Activated naive CD8-positive, alpha-beta T cell treated with anti-CD3 and anti-CD28 coated beads, Interleukin-2, amount 50 U/mL, for 16 hours (primary cell): ENCODE results near the gene DDX19B.
"Not testable (repeated sequence)": the region's sequence is repeated elsewhere in the genome, so short reads cannot be mapped to it uniquely, and the experiment has no call there.

ENCODE experiments used
- DNase-seq: peaks from one replicate; pipeline ENCODE4 v3.0.0-alpha.2; 2020; ENCODE audit warnings: low read depth, low spot score

DDX19B gene

DNA sequence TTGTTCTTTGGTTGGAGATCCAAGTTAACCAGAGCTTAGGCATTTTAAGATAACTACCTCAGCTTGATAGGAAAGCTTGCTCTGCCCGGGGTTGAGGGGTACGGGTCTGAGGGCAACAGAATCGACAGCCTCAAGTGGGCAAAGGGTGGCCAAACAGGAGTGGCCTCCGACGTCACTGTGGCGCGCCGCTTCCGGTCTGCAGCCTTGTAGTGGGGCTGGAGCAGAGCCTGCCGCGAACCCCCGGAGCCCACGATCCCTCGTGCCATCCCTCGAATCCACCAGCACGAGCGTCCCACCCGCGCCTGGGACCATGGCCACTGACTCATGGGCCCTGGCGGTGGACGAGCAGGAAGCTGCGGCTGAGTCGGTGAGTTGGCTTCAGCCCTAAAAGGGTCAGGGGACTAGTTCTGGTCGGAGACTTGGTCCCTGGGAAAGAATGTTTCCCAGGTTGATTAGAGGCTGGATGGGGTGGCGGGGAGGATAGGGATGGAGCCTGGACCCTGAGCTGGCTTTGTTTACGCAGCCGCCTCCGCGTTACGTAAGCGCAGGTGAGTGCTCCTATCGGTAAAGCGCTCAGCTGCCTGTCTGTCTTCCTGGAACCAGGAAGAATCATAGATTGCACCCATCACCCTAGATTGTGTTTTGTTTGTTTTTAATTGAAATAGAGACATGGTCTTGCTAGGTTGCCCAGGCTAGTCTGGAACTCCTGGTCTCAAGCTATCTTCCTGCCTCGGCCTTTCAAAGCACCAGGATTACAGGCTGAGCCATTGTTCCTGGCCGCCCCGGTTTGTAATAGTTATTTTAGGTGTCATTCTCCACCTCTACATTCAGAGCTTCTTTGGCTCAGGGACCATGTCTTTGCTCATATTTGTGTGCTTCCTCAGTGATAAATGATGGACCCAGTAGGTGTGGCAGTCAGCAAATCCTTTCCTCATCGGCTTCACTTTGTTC lies at the start of gene DDX19B:
Gene DDX19B, plus strand, starts transcription at position 199 of the 951 bp plus-strand sequence. Its CDS starts 112 bp downstream, at position 311.
- DNase-seq, result no peak

DNA sequence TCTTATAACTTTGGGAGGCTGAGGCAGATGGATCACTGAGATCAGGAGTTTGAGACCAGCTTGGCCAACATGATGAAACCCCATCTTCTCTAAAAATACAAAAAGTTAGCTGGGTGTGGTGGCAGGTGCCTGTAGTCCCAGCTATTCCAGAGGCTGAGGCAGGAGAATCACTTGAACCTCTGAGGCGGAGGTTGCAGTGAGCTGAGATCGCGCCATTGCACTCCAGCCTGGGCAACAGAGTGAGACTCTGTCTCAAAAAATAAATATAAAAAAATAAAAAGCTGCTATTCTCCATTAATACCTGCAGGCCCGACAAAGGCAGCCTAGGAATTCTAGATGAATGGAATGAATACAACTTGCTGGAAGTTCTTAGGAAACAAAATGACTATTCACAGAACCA lies 49.3 kb upstream of the DDX19B start:
- not testable (repeated sequence) for DNase-seq

DNA sequence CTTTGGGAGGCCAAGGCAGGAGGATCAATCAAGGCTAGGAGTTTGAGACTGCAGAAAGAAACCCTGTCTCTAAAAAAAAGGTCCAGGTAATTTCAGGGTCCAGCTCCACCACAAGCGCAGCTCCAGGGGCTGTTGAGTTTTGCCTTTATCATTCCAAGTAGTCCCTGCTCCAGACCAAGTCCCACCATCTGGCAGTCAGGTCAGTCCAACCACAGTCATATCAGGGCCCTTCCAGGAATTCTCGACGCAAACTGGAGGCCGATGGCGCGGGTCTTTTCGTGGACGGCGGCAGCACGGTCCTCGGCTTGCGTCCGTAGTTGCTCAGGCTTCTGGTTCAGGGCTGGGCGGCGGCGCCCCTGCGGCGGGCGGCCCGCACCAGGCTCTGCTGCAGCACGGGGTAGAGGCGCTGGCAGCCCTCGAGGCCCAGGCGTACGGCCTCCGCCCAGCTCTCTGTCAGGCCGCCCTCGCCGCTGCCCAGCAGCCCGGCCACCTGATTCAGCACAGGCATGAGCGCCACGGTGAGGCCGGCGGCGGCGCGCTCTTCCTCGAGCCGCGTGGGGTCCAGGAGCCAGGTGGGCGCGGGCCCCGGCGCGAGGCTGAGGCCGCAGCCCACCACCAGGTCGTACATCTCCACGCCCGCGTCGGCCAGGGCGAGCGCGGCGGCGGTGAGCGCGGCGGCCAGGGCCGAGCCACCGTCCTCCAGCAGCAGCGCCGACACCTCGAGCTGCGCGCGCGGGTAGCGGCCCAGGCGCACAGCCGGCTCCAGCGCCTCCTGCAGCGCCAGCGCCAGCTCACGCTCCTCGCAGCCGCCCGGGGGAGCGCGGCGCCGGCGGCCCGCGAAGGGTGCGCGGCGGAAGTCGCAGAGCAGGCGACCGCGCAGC lies 48.0 kb upstream of the DDX19B start:
- DNase-seq, result no peak

DNA sequence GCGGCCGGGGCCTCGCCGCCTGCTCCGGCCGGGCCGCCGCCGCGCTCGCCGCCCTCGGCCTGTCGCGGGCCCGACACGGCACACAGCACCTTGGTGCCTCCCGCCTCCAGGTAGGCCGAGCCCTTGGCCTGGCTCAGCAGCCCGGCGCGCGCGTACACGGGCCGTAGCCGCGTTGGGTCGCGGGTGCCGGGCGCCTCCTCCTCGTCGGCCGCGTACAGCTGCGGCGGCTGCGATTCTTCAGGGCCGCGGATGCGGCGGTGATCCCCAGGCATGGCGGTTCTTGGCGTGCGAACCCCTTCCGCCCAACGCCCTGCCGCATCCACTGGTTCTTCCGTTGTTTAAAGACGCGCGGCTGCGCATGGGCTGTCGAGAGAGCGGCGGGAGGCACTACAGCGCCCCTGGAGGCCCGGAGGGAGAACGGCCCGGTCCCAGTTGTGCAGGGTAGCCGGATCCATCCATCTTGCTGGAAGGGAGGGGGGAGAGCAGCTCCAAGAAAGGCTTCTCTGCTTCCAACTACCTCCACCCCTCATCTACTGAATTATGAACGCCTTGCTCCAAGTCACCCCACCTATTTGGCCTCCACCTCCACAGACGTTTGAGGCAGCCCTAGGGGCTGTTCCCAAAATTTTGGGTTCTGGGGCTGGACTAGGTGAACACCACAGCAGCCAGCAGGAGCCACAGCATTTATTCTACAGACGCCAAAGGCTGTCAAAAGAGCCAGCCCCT lies 47.2 kb upstream of the DDX19B start, which contains the start of gene EXOSC6:
Gene EXOSC6, minus strand, starts transcription at position 312 of the 726 bp plus-strand sequence. Its CDS starts 40 bp downstream, at position 272.
- DNase-seq, result peak; percentile 77

DNA sequence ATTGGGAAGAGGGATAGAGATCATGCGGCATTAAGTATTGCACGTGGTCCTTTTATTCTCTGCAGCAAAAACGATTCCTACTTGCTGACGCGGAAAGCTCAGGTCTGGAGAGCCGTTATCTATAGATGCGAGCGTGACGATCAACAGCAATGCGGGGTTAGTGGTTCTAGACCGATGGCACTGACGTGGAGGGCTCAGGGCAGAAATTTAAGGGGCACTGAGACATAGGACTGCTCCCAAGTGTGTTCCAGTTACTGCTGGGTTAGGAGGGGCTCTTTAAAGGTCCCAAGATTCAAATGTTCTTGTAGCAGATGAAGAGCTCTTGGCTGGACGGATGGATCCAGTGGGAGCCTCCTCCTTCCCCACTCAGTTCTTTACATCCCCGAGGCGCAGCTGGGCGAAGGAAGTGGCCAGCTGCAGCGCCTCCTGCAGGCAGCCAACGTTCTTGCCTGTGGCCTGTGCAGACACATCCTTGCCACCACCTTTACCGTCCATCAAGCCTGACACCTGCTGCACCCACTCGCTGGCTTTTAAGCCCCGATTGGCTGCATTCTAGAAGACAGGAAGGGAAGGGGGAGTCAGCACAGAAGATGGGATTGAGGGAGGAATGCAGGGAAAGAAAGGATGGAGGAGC lies 46.5 kb upstream of the DDX19B start:
- no peak for DNase-seq

DNA sequence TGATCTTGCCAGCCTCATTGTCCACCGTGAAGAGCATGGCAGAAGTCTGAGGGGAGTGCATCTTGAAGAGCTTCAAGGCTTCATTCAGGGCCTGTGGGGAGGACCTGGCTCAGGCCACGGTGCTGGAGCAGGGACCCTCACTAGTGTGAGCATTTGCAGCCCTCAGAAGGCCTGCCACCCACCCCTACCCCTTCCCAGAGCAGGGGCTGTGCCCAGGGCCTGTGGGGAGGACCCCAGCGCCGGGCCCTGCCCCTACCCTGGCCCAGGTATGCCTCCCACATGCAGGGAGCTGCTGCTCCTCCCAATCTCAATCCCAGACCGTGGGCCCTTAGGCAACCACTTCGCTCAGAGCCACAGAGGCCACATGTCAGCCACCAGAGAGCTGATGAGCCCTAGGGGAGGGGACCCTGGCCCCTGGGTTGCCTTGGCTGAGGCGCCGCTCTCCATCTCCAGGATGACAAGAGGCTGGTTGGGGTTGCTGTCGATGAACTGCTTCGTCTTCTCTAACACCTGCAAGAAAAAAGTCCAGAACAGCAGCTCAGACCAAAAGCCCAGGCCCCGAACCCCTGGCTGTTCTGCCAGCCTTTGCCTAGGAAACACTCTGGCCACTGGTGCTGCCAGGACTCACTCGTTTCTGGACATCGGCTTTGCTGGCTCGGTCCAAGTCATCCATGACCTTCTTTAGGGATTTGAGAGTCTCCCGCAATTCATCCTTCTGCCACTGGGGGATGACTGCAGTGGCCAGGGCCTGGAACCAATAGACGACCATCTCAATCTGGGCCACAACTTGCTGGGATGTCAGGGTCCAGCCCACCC lies 45.5 kb upstream of the DDX19B start:
- no peak for DNase-seq

DNA sequence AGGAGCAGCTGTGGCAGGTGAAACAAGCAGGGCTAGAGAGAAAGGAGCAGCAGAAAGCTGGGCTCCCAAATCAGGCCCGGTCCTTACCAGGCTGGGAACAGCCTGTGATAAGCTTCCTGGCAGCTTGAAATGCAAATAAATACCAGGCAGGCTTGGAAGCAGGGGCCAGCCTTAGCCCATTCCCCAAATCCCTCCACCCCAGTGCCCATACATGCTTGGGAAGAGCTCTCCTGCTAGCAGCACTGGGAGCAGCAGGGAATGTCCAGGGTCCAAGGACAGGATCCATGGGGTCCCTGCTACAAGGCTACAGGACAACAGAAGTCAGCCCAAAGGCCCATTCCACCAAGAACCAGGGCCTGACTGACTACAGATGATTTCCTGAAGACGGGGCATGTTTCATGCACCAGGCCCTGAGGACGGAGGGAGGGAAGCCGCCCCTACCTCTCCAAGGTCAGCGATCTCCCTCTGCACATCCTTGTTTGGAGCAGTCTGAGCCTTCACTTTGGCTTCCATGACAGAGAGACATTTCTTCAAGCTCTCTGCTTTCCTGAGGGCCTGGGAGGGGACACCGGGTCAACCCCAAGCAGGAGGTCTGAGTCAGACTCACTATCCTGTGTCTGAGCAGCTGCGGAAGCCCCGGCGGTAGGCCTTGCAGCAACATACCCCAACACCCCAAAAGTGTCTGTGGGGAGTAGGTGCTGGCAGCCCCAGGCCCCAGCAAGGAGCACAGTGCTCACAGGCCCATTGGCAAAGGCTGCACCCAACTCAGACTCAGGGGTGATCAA lies 44.6 kb upstream of the DDX19B start:
- no peak for DNase-seq

DNA sequence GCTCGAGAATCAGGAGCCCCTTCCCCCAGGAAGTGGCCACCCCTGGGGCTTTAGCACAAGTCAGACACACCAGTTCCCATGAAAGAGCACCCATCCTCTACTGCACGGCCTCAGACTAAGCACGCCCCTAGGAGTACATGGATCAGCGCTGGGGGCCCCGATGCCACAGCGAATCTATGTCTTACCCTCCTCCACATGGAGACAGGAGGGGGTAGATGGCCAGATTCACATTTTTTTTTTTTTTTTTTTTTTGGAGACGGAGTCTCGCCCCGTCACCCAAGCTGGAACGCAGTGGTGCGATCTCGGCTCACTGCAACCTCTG lies 44.1 kb upstream of the DDX19B start:
- no peak for DNase-seq

DNA sequence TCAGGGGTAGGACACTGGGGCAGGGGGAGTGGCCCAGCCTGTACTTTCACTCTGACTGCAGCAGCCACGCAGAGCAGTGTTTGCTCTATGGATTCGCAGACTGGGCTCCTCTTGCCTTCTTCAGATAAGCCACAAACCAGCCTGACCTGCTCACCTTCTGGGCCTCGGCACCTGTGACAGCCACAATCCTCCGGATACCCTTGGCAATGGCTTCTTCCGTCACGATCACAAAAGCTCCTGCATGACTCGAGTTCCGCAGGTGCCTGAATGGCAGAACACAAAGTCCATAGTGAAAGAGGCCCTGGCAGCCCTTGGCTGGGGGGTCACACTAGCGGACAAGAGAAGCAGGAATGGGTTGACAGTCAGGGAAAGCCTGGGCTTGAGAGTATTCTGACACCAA lies 43.4 kb upstream of the DDX19B start:
- no peak for DNase-seq

DNA sequence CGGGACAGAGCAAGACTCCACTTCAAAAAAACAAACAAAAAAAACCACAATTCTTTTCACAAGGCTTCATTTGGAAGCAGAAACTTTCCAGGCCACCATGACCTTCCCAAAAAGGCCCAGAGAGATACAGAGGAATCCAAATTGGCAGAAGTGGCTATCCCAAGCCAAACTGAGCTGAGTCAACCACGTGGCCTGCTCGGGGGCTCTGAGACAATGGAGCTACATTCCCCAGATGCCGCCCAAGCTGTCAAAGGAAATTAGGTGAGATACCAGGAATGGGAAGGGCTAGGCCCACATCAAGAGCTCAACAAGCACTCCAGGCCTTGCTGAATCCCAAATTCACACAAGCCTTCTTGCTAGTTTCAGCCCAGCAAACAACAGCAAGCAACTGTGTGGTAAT lies 41.6 kb upstream of the DDX19B start:
- DNase-seq, result no peak

DNA sequence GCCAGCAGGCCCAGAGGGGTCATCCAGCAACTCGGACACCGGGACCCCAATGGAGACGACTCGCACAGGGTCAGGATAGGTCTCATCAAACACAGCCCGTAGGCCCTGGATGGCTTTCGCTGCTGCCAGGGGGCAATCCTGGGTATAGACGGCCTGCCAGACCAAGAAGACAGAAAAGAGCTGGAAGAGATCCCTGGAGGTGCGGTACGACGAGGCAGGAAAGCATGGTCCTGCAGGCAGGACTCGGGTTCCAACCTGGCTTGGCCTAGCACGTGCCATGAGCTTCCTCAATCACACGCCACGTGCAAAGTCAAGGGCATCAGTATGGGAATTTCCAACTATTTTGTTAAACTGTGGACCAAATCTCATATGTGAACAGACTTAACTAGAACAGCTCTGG lies 40.9 kb upstream of the DDX19B start:
- DNase-seq, result no peak

DNA sequence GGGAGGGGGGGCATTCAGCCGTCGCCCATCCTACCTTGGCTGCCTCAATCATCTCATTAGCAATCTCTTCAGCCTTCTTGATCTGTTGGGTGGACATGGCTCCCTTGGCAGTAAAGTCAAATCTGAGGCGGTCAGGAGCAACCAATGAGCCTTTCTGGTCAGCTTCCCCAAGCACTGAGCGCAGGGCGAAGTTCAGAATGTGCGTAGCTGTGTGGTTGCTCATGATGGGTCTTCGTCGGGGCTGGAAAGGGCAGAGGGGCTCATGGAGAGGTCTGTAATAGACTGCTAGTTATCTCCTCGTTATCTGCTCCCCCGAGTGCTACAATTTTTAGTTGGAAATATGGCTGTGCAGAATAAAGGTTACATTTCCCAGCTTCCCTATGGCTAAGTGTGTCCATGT lies 40.0 kb upstream of the DDX19B start:
- DNase-seq, result no peak

DNA sequence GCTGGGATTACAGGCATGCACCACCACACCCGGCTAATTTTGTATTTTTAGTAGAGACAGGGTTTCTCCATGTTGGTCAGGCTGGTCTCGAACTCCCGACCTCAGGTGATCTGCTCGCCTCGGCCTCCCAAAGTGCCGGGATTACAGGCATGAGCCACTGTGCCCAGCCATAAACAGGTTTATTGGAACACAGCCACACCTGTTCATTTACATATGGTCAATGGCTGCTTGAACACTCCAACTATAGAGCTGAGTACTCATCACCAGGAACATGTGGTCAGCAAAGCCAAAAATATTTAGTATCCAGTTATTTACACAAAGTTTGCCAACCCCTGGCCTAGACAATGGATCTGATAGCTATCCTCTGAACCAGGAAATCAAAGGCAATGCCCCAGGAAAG lies 39.1 kb upstream of the DDX19B start:
- DNase-seq, result not testable (repeated sequence)

DNA sequence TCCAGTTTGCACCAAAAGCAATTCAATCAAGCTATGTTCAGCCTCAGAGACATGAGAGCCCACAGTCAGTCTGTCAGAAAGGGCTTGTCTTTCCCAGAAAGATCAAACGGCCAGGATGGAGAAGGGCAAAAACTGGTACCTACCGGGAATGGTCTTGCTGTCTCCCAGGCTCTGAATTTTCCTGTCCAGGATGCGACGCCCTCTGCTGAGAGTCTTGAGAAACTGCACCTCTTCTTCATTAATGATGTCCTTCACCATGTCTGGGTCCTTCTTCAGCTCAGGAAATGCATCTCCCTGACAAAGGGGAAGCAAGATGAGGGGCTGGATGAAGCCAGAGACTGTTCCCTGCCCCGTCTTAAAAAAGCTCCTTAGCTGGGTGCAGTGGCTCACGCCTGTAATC lies 31.5 kb upstream of the DDX19B start:
- no peak for DNase-seq

DNA sequence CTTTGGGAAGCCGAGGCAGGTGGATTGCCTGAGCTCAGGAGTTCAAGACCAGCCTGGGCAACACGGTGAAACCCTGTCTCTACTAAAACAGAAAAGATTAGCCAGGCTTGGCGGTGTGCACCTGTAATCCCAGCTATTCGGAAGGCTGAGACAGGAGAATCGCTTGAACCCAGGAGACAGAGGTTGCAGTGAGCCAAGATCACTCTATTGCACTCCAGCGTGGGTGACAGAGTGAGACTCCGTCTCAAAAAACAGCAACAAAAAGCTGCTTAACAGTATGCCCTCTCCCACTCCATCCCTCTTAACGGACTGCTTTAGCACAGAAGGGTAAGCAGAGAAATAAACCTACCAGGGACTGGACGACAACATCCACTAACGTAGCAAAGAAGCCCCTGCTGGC lies 31.1 kb upstream of the DDX19B start:
- not testable (repeated sequence) for DNase-seq

DNA sequence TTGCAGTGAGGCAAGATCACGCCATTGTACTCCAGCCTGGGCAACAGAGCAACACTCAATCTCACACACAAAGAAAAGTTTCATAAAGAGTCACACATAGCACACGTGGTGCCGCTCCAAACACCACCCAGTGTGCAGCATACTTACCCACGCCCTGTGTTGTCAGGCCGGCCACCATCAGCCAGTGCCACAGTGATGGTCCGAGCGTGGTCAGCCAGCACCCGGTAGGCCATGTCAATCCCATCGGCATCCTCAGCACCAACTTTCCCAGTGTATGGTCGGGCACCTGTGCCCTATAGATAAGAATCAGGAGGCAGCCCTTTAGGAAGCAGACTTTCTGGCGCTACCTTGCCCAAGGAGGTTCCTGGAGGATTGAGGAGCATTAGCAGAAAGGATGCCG lies 29.5 kb upstream of the DDX19B start:
- no peak for DNase-seq

DNA sequence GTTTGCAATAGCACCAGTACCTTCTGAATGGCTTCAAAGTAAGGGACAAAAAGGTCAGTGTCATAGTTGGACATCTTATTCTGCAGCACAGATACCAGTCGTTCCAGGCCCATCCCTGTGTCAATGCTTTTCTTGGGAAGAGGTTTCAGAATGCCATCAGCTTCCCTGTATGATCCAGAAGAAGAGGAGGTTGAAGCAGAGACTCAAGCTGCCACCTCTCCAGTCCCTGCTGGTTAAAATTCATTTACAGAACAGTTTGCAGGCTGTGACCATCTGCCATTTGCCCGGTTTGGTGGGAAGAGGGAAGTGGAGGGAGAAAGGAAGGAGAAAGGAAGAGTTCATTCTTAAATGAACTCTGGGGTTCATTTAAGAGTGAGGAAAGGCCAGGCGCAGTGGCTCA lies 28.8 kb upstream of the DDX19B start:
- no peak for DNase-seq

DNA sequence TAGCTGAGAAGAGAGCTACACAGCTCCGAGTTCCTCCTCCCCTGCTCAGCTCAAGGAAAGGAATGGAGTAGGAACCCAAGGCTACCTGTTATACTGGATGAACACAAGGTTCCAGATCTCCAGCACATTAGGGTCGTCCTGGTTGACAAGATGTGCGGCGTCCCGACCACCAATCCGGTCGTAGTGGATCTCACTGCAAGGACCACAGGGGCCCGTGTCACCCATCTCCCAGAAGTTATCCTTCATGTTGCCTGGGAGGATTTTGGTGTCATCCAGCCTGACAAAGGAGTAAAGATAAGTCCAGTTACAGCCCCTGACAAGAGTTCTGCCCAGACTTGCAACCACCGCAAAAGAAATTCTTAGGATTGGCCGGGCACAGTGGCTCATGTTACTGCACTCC lies 27.3 kb upstream of the DDX19B start:
- DNase-seq, result no peak

DNA sequence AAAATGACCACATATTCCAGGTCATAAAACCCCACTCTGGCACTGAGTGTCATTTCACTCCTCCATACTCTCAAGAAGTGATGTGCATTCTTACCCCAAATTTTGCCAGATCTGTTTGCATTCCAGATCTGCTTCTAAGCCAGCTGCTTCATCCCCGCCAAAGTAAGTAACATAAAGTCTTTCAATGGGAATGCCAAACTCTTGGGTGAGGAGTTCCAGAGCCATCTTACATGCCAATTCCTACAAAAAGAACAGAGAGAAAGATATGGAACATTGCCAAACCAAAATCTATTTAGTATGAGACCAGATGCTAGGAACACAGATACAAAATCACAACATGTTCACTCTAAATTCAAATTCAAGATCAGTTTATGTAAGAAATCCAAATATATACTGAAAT lies 22.6 kb upstream of the DDX19B start:
- DNase-seq, result no peak
